ENCODE data around the gene CADM2. TPM values are rescaled to one million over a fixed set of nuclear protein-coding genes. Genes with fewer than 3 reads are reported as not detected.
"Not testable (repeated sequence)": the region's sequence is repeated elsewhere in the genome, so short reads cannot be mapped to it uniquely, and the experiment has no call there.

The CADM2 gene
- total RNA-seq, 1 experiment from 2014 or later, result 3.7 TPM

DNA sequence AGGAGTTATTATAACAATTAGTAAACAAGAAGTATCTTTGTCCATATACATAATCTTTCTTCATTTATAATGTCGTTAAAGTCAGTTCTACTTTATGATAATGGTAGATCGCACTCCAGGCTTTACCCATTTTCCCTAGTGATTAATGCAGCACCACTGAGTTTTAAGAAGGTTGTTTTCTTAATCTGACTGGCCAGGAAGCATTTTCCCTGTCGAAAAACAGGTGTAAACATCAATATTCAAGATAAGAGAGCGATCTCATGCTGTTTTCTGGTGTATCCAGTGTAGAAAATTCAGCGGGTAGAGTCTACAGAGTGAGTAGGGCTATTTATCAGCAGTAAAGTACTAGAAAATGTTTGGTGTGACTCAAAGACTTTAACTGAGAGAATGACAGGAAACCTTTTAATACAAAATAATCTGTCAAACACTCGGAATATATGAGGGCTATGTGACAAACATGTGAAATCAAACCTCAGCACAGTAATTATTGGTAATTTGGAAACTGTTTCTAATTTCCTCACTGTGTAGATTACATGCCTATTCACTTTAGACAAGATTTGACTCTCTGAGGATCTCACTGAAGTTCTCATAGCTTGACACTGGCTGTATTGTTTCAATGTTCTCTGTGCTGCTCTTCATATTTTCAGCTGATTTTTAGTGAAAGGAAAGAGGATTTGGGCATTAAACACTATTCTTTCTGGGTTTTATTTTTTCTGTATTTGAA, 1019.0 kb downstream of the CADM2 start:
- intact Hi-C loops (cut with micrococcal nuclease; ENCODE audit: unreplicated experiment), result no loop called here
- Histone ChIP-seq H3K27ac (ENCODE audit: low read depth, low read length, poor library complexity, severe bottlenecking) (no peak overlapping the region), H3K27me3 (replicated peaks; ENCODE audit: insufficient read depth, low read depth, low read length, poor library complexity) (no peaks in the 10 kb centered on the region), H3K9me3 (ENCODE audit: low read depth, low read length, poor library complexity, severe bottlenecking) (no peaks in the 10 kb centered on the region), H3K36me3 (ENCODE audit: insufficient read depth, low read length, poor library complexity, severe bottlenecking) (no peaks in the 10 kb centered on the region), H3K4me3 (ENCODE audit: low read depth, low read length, poor library complexity, severe bottlenecking) (no peak overlapping the region), H3K4me1 (ENCODE audit: insufficient read depth, low read length, poor library complexity, severe bottlenecking) (no peaks in the 10 kb centered on the region)
- TF ChIP-seq, protein P1, sequence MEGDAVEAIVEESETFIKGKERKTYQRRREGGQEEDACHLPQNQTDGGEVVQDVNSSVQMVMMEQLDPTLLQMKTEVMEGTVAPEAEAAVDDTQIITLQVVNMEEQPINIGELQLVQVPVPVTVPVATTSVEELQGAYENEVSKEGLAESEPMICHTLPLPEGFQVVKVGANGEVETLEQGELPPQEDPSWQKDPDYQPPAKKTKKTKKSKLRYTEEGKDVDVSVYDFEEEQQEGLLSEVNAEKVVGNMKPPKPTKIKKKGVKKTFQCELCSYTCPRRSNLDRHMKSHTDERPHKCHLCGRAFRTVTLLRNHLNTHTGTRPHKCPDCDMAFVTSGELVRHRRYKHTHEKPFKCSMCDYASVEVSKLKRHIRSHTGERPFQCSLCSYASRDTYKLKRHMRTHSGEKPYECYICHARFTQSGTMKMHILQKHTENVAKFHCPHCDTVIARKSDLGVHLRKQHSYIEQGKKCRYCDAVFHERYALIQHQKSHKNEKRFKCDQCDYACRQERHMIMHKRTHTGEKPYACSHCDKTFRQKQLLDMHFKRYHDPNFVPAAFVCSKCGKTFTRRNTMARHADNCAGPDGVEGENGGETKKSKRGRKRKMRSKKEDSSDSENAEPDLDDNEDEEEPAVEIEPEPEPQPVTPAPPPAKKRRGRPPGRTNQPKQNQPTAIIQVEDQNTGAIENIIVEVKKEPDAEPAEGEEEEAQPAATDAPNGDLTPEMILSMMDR (conservative IDR thresholded peaks at IDR 0.05; ENCODE audit: low read depth, low read length), result no peak
- ChIA-PET CTCF (no interaction called here), POLR2A (ENCODE audit: low non-redundant PET) (no interaction called here)
- no TSS peak for BruUV-seq (replicated peaks)
- no peak for DNase-seq (ENCODE audit: low spot score)

DNA sequence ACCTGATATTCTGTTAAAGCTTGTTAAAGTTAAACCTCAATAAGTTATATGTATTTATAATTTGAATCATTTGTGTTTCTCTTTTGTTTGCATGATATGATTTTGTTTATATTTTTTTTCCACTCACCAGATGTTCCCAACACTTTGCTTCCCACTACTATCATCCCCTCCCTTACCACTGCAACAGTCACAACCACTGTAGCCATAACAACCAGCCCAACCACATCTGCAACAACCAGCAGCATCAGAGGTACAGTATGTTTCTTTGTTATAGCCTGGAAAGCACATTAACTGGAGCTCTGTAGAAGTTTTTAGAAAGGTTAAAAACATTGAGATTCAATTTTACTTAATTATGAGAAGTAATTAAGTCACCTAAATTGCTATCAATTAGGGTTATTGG, 1020.2 kb downstream of the CADM2 start:
- DNase-seq (ENCODE audit: low spot score), result no peak
- H3K4me3 ChIP-seq (ENCODE audit: low read depth, low read length, poor library complexity, severe bottlenecking), result no peak overlapping the region
- no peak overlapping the region for H3K27ac ChIP-seq (ENCODE audit: low read depth, low read length, poor library complexity, severe bottlenecking)
- no peaks in the 10 kb centered on the region for H3K27me3 ChIP-seq (replicated peaks; ENCODE audit: insufficient read depth, low read depth, low read length, poor library complexity)
- ChIA-PET POLR2A (ENCODE audit: low non-redundant PET) (no interaction called here), CTCF (no interaction called here)
- TF ChIP-seq, protein P1 (conservative IDR thresholded peaks at IDR 0.05; ENCODE audit: low read depth, low read length), result no peak
- TF ChIP-seq EZH2 (IDR thresholded peaks at IDR 0.05; ENCODE audit: borderline replicate concordance, low read depth, low read length, poor library complexity, severe bottlenecking), result no peak
- no peaks in the 10 kb centered on the region for H3K4me1 ChIP-seq (ENCODE audit: insufficient read depth, low read length, poor library complexity, severe bottlenecking)
- H3K9me3 ChIP-seq (ENCODE audit: low read depth, low read length, poor library complexity, severe bottlenecking), result no peaks in the 10 kb centered on the region
- no peaks in the 10 kb centered on the region for H3K36me3 ChIP-seq (ENCODE audit: insufficient read depth, low read length, poor library complexity, severe bottlenecking)
- BruUV-seq (replicated peaks), result no TSS peak
- intact Hi-C loops (cut with micrococcal nuclease; ENCODE audit: unreplicated experiment), result no loop called here

DNA sequence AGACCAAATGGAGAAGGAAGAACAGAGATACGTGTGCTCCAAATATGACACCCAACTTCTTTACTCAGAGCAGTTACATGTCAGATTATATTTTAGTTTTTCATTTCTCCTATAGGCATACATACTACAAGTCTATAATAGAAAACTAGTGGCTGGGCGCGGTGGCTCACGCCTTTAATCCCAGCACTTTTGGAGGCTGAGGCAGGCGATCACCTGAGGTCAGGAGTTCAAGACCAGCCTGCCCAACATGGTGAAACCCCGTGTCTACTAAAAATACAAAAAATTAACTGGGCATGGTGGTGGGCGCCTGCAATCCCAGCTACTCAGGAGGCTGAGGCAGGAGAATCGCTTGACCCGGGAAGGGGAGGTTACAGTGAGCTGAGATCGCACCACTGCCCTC, 1030.8 kb downstream of the CADM2 start:
- BruUV-seq (replicated peaks); H3K36me3 ChIP-seq (ENCODE audit: insufficient read depth, low read length, poor library complexity, severe bottlenecking); H3K9me3 ChIP-seq (ENCODE audit: low read depth, low read length, poor library complexity, severe bottlenecking); H3K27me3 ChIP-seq (replicated peaks; ENCODE audit: insufficient read depth, low read depth, low read length, poor library complexity); DNase-seq (ENCODE audit: low spot score); H3K4me1 ChIP-seq (ENCODE audit: insufficient read depth, low read length, poor library complexity, severe bottlenecking); H3K4me3 ChIP-seq (ENCODE audit: low read depth, low read length, poor library complexity, severe bottlenecking); intact Hi-C loops (cut with micrococcal nuclease; ENCODE audit: unreplicated experiment); POLR2A ChIA-PET (ENCODE audit: low non-redundant PET); H3K27ac ChIP-seq (ENCODE audit: low read depth, low read length, poor library complexity, severe bottlenecking); CTCF ChIA-PET: not testable (repeated sequence)

DNA sequence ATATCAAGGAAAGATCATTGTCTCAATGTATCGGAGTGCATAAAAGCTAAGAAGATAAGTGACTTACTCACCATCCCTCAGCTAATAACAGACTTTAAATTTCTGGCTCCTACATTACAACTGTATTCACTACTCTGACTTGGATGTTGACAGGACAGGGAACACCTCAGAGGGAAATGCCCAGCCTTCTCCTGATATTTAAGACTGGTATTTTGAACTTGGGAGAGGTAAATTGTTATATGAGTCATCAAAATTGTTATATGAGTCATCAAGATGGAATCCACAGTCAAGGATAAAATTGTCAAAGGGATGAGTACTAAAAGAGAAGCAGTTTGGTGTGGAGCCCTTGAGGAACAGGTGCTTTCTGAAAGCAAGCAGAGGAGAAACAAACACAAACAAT, 1070.8 kb downstream of the CADM2 start:
- Histone ChIP-seq H3K27ac (ENCODE audit: low read depth, low read length, poor library complexity, severe bottlenecking) (no peak overlapping the region), H3K27me3 (replicated peaks; ENCODE audit: insufficient read depth, low read depth, low read length, poor library complexity) (no peaks in the 10 kb centered on the region), H3K36me3 (ENCODE audit: insufficient read depth, low read length, poor library complexity, severe bottlenecking) (no peaks in the 10 kb centered on the region), H3K4me3 (ENCODE audit: low read depth, low read length, poor library complexity, severe bottlenecking) (no peak overlapping the region), H3K4me1 (ENCODE audit: insufficient read depth, low read length, poor library complexity, severe bottlenecking) (no peaks in the 10 kb centered on the region), H3K9me3 (ENCODE audit: low read depth, low read length, poor library complexity, severe bottlenecking) (no peaks in the 10 kb centered on the region)
- TF ChIP-seq, protein P1 (conservative IDR thresholded peaks at IDR 0.05; ENCODE audit: low read depth, low read length), result no peak
- no peak for TF ChIP-seq EZH2 (IDR thresholded peaks at IDR 0.05; ENCODE audit: borderline replicate concordance, low read depth, low read length, poor library complexity, severe bottlenecking)
- no TSS peak for BruUV-seq (replicated peaks)
- ChIA-PET CTCF (no interaction called here), POLR2A (ENCODE audit: low non-redundant PET) (no interaction called here)
- peak; percentile 26 for DNase-seq (ENCODE audit: low spot score)
- intact Hi-C loops (cut with micrococcal nuclease; ENCODE audit: unreplicated experiment), result no loop called here

Measured in A673 (cell line).